ACHN (cell line): ENCODE data around the gene CDR2.
A peak's percentile ranks its signal among the peaks of the same experiment; 100 is the strongest.
"Not testable (repeated sequence)": the region's sequence is repeated elsewhere in the genome, so short reads cannot be mapped to it uniquely, and the experiment has no call there.

Experiments used
- DNase-seq: peaks from one replicate; pipeline ENCODE4 v3.0.0-alpha.2; 2015
- in situ Hi-C: cut with HindIII; loops from 2 replicates; pipeline ENCODE4 v1.10.0; 2017; ENCODE audit warnings: low sequenced_read_pairs, low pct_ligation_motif_present, low pct_unique_long_range_greater_than_20kb

The CDR2 gene

DNA sequence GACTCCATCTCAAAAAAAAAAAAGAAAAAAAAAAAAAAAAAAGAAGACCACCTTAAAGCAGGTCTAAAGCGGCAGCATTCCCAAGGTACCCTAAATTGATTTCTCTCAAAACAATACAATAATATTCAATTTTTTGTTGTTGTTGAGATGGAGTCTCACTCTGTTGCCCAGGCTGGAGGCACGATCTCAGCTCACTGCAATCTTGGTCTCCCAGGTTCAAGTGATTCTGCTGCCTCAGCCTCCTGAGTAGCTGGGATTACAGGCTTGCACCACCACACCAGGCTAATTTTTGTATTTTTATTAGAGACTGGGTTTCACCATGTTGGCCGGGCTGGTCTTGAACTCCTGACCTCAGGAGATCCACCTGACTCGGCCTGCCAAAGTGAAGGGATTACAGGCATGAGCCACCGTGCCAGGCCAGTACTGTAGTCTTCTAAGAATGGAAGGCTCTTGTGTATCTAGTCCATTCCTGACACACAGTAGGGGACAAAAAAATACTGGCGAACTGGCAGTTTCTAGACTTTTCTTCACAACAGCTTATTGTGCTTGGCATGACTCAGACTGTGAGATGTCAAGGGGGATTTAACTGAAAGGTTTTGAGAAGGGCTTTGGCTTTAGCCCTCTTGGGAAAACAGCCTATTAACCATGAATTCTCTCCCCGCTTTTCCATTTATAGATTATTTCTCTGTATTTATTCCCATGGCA, 17.3 kb downstream of the CDR2 start:
- DNase-seq = no peak
- in situ Hi-C loops = no loop called here

DNA sequence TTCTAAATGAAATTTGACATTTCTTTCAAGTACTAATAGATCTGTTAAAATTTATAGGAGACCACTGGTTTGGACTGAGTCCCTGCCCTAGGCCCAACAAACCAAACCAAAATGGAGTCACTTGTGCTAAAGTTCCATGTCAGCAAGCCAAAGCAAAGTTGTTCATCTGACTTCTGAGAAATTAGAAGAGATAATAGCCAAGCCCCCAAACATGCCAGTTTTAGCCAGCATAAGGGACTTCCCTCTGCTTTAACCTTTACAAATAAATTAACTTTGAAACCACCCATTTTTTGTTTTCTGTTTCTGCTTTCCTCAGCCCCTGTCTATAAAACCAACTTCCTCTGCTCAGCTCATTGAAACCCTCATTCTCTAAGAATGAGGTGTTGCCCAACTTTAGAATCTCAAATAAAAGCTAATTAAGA, 18.9 kb downstream of the CDR2 start:
- DNase-seq = no peak
- in situ Hi-C loops = no loop called here

DNA sequence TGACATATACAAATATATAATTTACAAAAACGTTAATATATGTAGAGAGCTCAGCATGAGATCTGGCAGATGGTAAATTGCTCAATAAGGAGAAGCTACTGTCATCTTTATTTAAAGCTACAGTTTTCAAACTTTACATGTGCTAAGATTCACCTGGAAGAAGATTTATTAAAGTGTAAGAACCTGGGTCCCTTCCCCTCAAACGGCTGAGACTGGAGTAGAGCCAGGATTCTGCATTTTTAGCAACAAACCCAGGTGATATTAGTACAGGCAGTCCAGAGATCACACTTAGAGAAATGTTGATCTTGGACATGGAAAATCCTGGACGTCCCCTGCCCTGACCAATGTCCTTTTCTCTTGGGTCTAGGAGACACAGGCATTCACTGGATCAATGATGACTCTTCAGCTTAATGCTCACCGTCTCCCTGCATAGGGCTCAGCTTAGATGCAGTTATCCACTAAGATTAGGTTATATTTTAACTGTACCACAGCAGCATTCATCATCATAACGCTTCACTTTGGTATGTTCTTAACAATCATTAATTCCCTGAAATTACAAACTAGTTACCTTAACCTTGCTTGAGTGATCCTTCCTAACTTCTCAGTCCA, 20.4 kb downstream of the CDR2 start:
- peak; percentile 98 for DNase-seq
- in situ Hi-C loops = no loop called here

DNA sequence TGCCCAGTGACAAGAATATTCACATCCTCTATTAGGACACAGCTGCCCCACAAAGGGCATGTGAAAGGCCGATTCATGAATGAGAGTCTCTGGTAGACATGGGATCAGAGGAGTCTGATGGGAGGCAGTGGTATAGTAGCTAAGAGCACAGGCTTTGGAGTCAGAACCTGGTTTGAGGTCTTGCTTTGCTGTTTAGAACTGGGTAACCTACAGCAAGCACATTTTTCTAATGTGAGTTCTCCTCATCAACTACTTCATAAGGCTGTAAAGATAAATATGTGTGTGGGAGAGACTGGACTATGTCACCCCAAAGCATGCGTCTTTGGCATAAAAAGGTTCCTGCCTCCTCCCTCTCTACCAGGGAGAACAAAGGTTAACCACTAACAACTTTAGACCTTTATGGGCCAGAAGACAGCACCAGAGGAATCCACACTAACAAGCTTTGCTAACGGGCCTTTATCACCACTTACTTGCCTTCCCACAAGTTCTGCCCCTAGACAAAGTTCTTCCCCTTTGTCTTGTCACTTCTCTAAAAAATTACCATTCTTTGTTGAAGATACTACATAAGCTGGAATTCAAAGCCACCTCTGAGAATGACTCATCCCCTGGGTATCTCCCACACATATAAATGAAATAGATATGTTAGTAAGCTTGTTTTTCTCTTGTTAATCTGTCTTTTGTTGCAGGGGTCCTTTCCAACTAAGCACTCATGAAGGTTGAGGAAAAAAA, 21.1 kb downstream of the CDR2 start:
- DNase-seq = peak; percentile 91
- in situ Hi-C loops = no loop called here

DNA sequence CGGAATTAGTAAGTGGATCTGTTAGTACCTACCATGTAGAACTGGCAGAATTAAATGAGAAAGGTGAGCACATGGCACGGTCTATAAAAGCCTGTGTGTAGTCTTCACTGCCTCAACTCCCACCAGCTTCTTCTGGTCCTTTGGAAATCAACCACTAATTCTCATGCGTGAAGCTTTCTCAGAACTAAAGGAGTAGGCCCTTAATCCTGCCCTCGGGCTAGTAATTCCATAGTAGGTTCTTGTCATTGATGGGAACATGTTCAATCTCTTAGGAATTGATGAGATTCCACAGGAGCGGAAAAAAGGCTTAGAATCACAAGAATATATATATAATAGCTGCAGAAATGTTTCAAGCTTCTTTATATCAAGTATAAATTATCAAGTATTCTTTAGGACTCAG, 21.7 kb downstream of the CDR2 start:
- in situ Hi-C loops = no loop called here
- no peak for DNase-seq

DNA sequence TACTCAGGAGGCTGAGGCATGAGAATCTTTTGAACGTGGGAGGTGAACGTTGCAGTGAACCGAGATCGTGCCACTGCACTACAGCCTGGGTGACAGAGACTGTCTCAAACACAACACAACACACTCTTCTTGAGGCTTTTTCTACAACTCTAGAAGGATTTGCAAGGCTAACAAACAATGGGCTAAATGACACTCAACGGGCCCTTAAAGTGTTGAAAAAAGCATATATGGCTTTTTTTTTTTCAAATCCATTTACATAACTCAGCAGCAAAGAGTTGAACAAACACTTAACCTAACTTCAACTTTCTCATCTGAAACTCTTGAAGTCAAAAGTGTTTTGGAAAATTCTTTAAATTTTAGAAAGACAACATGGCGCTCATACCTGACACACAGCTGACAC, 22.3 kb downstream of the CDR2 start:
- no peak for DNase-seq
- in situ Hi-C loops = no loop called here

DNA sequence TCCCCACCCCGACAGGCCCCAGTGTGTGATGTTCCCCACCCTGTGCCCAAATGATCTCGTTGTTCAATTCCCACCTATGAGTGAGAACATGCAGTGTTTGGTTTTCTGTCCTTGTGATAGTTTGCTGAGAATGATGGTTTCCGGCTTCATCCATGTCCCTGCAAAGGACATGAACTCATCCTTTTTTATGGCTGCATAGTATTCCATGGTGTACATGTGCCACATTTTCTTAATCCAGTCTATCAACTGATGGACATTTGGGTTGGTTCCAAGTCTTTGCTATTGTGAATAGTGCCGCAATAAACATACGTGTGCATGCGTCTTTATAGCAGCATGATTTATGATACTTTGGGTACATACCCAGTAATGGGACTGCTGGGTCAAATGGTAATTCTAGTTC, 23.4 kb downstream of the CDR2 start:
- DNase-seq, in situ Hi-C loops: not testable (repeated sequence)

DNA sequence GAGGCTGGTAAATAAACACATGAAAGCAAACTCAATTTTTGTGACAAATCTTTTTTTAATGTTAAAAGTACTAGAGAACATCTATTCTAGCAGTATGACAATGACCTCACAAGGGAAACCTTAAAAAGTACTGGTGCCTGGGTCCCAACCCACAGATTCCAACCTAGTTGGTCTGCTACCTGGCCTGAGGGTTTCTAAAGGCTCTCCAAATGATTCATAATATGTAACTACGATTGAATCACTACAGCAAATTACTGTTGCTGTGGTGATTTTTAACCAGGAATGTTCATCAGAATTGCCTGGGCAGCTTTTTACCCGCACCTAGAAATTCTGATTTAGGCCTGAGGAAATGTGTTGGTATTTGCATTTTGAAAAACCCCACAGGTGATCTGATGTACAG, 26.1 kb downstream of the CDR2 start:
- in situ Hi-C loops = no loop called here
- DNase-seq = no peak

DNA sequence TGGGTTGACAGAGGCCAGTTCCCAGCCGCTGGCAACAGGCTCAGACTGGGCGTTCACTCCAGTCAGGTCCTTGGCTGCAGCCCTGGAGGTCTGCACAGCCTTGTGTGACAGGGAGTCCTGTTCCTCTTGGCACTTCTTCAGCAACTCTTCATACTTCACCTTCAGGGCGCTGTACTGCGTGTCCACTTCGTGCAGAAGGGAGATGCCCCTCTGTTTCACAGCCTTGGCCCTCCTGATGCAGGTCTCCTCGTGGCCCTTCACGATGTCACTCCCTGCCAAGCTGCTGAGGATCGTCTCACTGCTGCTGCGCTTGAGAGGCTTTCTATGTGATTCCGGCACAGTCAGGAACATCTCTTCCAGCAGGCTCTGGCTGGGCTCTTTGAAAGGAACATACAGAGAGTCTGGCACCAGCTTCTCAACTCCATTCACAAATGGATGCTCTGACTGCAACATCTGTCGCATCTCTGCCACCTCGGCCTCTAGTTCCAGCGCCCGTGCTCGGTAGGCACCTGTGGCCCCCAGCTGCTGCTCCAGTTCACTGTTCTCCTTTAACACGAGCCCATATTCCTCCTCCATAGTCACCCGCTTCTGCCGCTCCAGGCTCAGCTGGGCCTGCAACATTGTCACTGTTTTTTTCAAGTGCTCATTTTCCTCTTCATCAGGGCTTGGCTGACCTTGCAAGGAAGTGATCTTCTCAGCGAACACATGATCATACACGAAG, 27.2 kb downstream of the CDR2 start:
- no peak for DNase-seq
- in situ Hi-C loops = no loop called here

DNA sequence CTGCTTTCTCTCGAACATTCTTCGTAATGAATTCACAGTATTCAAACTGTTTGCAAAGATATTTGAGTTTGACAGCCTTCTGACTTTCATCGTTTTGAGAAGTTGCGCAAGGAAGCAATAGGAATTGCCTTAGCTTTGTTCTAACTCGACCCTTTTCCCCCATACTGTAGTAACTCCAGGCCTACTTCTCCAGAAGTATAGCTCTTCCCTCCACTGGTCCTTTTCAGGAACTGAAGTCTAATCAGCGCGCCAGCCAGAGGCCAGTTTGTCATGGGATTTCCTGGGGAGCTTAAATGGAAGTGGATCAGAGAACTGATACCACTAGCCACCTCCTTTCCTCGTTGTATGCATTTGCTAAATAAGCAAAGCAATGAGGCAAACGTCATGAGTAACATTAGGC, 27.9 kb downstream of the CDR2 start:
- DNase-seq = no peak
- in situ Hi-C loops = no loop called here

DNA sequence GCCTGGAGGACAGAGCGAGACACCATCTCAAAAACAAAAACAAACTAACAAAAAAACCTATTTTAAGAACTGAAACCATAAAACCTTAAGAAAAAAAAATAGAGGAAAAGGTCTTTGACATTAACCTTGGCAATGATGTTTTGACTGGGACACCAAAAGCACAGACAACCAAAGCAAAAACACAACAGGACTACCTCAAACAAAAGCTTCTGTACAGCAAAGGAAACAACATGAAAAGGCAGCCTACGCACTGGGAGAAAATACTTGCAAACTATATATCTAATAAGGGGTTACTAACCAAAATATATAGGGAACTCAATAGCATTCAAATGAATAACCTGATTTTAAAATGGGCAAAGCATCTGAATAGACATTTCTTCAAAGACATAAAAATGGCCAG, 32.3 kb downstream of the CDR2 start:
- DNase-seq = no peak
- in situ Hi-C loops = no loop called here

DNA sequence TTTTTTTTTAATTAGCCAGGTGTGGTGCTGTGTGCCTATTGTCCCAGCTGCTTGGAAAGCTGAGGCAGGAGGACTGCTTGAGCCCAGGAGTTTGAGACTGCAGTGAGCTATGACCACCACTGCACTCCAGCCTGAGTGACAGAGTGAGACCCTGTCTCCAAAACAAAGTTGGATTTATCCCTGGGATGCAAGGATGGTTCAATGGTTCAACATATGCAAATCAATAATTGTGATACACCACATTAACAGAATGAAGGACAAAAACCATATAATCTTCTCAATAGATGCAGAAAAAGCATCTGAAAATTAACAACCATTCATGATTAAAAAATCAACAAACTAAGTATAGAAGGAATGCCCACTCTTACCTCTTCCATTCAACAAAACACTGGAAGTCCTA, 33.5 kb downstream of the CDR2 start:
- in situ Hi-C loops = no loop called here
- no peak for DNase-seq

DNA sequence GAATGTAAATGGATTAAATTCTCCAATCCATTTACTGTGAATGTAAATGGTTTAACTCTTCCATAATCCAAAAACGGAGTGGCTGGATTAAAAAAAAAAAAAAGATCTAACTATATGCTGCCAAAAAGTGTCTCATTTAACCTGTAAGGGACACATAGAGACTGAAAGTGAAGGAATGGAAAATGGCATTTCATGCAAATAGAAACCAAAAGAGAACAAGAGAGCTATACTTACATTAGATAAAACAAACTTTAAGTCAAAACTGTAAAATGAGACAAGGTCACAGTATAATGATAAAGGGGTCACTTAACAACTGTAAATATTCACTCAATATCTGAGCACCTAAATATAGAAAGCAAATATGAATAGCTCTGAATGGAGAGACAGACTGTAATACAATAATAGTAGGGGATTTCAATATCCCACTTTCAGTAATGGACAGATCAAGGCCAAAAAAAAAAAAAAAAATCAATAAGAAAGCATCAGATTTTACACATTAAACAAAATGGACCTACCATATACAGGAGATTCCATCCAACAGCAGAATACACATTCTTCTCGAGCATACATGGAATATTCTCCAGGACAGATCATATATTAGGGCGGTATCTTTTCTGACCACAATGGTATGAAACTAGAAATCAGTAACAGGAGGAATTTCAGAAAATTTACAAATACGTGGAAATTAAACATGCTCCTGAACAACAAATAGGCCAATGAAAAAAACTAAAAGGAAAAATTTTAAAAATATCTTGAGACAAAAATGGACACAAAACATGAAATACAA, 36.4 kb downstream of the CDR2 start:
- in situ Hi-C loops = no loop called here
- no peak for DNase-seq

DNA sequence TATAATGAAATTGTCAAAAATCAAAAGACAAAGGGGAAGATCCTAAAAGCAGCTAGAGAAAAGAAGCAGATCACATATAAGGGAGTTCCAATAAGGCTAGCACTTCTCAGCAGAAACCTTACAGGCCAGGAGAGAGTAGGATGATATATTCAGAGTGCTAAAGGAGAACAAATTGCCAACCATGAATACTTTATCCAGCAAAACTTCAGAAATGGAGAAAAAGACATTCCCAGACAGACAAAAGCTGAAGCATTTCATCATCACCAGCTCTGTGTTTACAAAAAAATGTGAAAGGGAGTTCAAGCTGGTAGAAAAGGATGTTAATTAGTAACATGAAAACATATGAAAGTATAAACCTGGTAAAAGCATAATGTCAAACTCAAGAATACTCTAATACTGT, 37.4 kb downstream of the CDR2 start:
- in situ Hi-C loops = no loop called here
- no peak for DNase-seq

DNA sequence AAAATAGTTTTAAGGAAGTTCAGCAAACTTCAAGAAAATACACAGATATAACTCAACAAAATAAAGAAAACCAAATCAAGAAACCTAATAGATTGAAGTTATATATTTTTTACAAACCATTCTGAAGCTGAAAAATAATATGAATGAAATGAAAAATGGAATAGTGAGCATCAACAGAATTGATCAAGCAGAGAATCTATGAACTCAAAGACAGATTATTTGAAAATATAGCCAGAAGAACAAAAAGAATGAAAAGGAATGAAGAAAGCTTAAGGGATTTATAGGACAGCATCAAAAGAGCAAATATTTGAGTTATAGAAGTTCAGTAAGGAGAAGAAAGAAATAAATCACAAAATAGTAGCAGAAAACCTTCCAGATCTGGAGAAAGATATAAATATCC, 37.8 kb downstream of the CDR2 start:
- in situ Hi-C loops = no loop called here
- DNase-seq = no peak

DNA sequence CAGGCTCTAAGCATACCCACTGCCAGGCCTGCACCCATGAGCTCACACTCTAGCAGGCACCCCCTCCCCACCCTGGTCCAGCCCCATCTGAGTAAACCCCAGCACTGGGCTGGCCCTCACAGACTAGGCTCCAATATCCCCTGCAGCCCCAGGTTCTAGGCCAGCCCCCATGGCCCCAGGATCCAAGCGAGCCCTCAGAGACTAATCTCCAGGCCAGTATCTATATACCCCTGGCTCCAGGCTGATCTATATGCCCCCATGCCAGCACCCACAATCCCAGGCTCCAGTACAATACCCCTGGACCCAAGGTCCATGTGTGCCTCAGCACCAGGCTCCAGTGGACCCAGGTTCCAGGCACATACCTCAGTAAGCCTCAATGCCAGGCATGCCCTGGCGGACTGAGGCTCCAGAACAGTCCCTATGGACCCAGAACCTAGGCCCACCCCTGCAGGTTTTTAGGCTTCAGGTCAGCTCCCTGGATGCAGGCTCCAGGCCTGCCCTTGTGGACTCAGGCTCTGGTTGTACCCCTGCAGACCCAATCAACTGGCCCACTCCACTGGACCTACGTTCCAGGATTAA, 38.7 kb downstream of the CDR2 start:
- DNase-seq = no peak
- in situ Hi-C loops = no loop called here

DNA sequence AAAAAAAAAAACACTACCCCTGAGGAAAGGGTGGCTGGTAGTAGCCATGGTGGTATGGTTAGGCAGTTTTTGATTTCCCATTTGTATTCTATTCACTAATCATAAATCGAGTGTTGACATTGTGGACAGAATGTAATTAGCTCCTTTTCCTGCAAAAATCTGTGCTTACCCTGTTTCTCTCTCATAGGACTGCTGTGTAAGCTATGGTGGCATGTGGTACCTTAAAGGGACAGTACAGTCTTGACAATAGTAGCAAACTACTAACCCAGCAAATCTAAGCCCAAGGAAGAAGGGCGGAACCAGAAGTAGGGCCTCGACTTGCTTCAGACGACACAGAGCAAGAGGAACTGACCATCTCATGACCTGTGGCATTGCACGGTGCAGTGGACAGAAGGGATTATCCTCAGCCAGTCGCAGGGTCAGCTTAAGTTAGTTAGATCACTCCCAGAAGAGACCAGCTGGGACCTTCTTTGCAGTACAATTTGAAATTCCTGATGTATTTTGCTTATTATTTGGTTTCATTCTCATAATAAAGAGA, 40.9 kb downstream of the CDR2 start:
- no peak for DNase-seq
- in situ Hi-C loops = no loop called here

DNA sequence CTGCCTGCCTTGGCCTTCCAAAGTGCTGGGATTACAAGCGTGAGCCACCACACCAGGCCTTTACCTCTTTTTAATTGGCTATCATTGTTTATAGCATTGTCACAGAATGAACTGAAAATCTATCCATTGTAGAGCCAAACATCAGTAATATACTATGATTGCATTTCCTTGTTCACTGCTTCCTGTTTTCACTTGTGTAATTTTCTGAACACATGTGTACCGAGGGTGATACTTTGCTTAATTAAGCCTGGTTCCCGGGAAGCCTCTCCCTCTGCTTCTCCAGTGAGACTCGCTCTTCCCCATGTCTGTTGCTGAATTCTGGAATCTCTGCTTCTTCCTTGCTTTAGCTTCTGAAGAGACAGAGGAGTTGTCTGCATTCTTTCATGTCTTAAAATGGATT, 44.1 kb downstream of the CDR2 start:
- in situ Hi-C loops = no loop called here

More for the DNA sequence above, 44.1 kb downstream of the CDR2 start:
- no peak for DNase-seq
